H1 (cell line): ENCODE results near the gene UBE2K. TPM values are rescaled to one million over a fixed set of nuclear protein-coding genes. Genes with fewer than 3 reads are reported as not detected.

Source experiments
- CTCF ChIA-PET: fragments of 300-600 bp; sonication (Branson Sonifier 250); formaldehyde crosslinking; loops from one replicate; lab custom pipeline; 2021; ENCODE audit not compliant: partially characterized antibody; lab: Charles Lee
- POLR2A ChIA-PET: fragments of 300-600 bp; sonication (Branson Sonifier 250); formaldehyde crosslinking; loops from one replicate; lab custom pipeline; 2021; ENCODE audit warnings: inconsistent platforms; ENCODE audit not compliant: partially characterized antibody; lab: Charles Lee
- DNase-seq, 2 experiments: peaks; one replicate each; pipeline versions ENCODE4 v3.0.0 to v3.0.0-alpha.2; 2010 to 2022; ENCODE audit warnings: low spot score in 2 of 2, low read depth in 1 of 2, mixed read lengths in 1 of 2
- FAIRE-seq: peaks from 2 replicates; lab custom pipeline; 2011; peaks lifted over from hg19 to GRCh38; lab: Jason Lieb, UNC
- H2AFZ ChIP-seq: 2 replicates; pipeline ENCODE4 v1.8.1; 2012; ENCODE audit warnings: low read length, inconsistent platforms
- H2AK5ac ChIP-seq: 2 replicates; pipeline ENCODE4 v1.6.1; 2013; ENCODE audit warnings: low read depth, low read length
- H2BK120ac ChIP-seq: replicated peaks from 2 replicates; pipeline ENCODE3; 2013; ENCODE audit warnings: low read depth, low read length, inconsistent platforms
- H2BK12ac ChIP-seq: 2 replicates; pipeline ENCODE4 v1.6.1; 2013; ENCODE audit warnings: low read depth, low read length
- H2BK15ac ChIP-seq: 2 replicates; pipeline ENCODE4 v1.6.1; 2013; ENCODE audit warnings: low read length
- H2BK20ac ChIP-seq: 2 replicates; pipeline ENCODE4 v1.6.1; 2013; ENCODE audit warnings: low read length
- H2BK5ac ChIP-seq: 2 replicates; pipeline ENCODE4 v1.6.1; 2013; ENCODE audit warnings: low read depth, low read length
- H3K14ac ChIP-seq: 2 replicates; pipeline ENCODE4 v1.6.1; 2013; ENCODE audit warnings: inconsistent platforms; ENCODE audit not compliant: insufficient read length
- H3K18ac ChIP-seq: 2 replicates; pipeline ENCODE4 v1.6.1; 2013; ENCODE audit warnings: low read length; ENCODE audit errors: extremely low read depth
- H3K23ac ChIP-seq: 2 replicates; pipeline ENCODE4 v1.6.1; 2013; ENCODE audit warnings: inconsistent platforms; ENCODE audit not compliant: insufficient read length
- H3K23me2 ChIP-seq: 2 replicates; pipeline ENCODE4 v1.6.1; 2013; ENCODE audit warnings: low read depth, low read length
- H3K27ac ChIP-seq: 2 replicates; pipeline ENCODE4 v1.6.1; 2011; ENCODE audit warnings: low read depth, low read length, inconsistent platforms
- H3K27me3 ChIP-seq, 4 experiments: replicated peaks in 1 of 4; 1 replicate in 1 of 4; 2 replicates in 3 of 4; pipeline versions ENCODE4 v1.6.1 to v1.8.1; 2011 to 2013; ENCODE audit warnings: low read length in 3 of 4, mild to moderate bottlenecking in 3 of 4, inconsistent platforms in 2 of 4, mixed read lengths in 2 of 4, moderate library complexity in 1 of 4; ENCODE audit not compliant: control insufficient read depth in 3 of 4, insufficient read depth in 3 of 4; ENCODE audit errors: extremely low read depth in 1 of 4
- H3K36me3 ChIP-seq, 4 experiments: 2 replicates each; pipeline versions ENCODE4 v1.6.1 to v1.8.1; 2011 to 2013; ENCODE audit warnings: mild to moderate bottlenecking in 4 of 4, low read length in 3 of 4, moderate library complexity in 2 of 4, control low read depth in 1 of 4, inconsistent platforms in 1 of 4; ENCODE audit not compliant: insufficient read depth in 4 of 4, control insufficient read depth in 2 of 4
- H3K4ac ChIP-seq: replicated peaks from 2 replicates; pipeline ENCODE3; 2013; ENCODE audit warnings: low read length, low read depth, mixed read lengths, inconsistent platforms; ENCODE audit not compliant: insufficient read length
- H3K4me1 ChIP-seq, 4 experiments: replicated peaks in 1 of 4; 1 replicate in 1 of 4; 2 replicates in 3 of 4; pipeline versions ENCODE4 v1.6.1 to v1.8.1; 2011 to 2013; ENCODE audit warnings: low read length in 3 of 4, inconsistent platforms in 2 of 4, mixed read lengths in 1 of 4; ENCODE audit not compliant: insufficient read depth in 4 of 4, control insufficient read depth in 3 of 4
- H3K4me2 ChIP-seq, 2 experiments: 2 replicates each; pipeline versions ENCODE4 v1.6.1 to v1.8.1; 2011 to 2013; ENCODE audit warnings: low read depth in 2 of 2, low read length in 2 of 2, control low read depth in 1 of 2, inconsistent platforms in 1 of 2, mild to moderate bottlenecking in 1 of 2; ENCODE audit not compliant: insufficient read depth in 1 of 2
- H3K4me3 ChIP-seq, 4 experiments: fragments of 200-600, 300-600 bp in 1 of 4; sonication (generic), shearing (Covaris generic), sonication (Bioruptor Twin) in 1 of 4; 2 replicates each; pipeline versions ENCODE4 v1.5.1 to v1.8.1; 2011 to 2016; ENCODE audit warnings: low read length in 4 of 4, low read depth in 3 of 4, control low read depth in 2 of 4, inconsistent platforms in 2 of 4, mild to moderate bottlenecking in 2 of 4, mixed read lengths in 1 of 4, moderate library complexity in 1 of 4; ENCODE audit not compliant: insufficient read depth in 2 of 4; ENCODE audit errors: extremely low read depth in 1 of 4
- H3K56ac ChIP-seq: replicated peaks from 2 replicates; pipeline ENCODE3; 2013; ENCODE audit warnings: low read depth, mild to moderate bottlenecking, mixed read lengths, low read length, inconsistent platforms; ENCODE audit not compliant: insufficient read length
- H3K79me1 ChIP-seq: 2 replicates; pipeline ENCODE4 v1.6.1; 2013; ENCODE audit warnings: low read depth, low read length, control low read depth
- H3K79me2 ChIP-seq, 2 experiments: 2 replicates each; pipeline versions ENCODE4 v1.6.1 to v1.8.1; 2012 to 2013; ENCODE audit warnings: low read length in 2 of 2, mild to moderate bottlenecking in 2 of 2, inconsistent platforms in 1 of 2; ENCODE audit not compliant: insufficient read depth in 2 of 2, control insufficient read depth in 1 of 2
- H3K9ac ChIP-seq, 4 experiments: replicated peaks in 1 of 4; 1 replicate in 1 of 4; 2 replicates in 3 of 4; pipeline versions ENCODE4 v1.6.1 to v1.8.1; 2011 to 2013; ENCODE audit warnings: low read depth in 3 of 4, low read length in 3 of 4, control low read depth in 2 of 4, mild to moderate bottlenecking in 2 of 4, moderate library complexity in 2 of 4, inconsistent platforms in 1 of 4; ENCODE audit errors: extremely low read depth in 1 of 4
- H3K9me3 ChIP-seq, 2 experiments: 2 replicates each; pipeline versions ENCODE4 v1.6.1 to v1.8.1; 2012 to 2013; ENCODE audit warnings: mild to moderate bottlenecking in 2 of 2, moderate library complexity in 2 of 2, control low read depth in 1 of 2, inconsistent platforms in 1 of 2, low read depth in 1 of 2, low read length in 1 of 2, mixed read lengths in 1 of 2; ENCODE audit not compliant: insufficient read depth in 2 of 2
- H4K20me1 ChIP-seq, 2 experiments: replicated peaks in 1 of 2; 2 replicates each; pipeline versions ENCODE3 to v1.8.1; 2011 to 2013; ENCODE audit warnings: inconsistent platforms in 2 of 2, low read length in 2 of 2, mild to moderate bottlenecking in 1 of 2; ENCODE audit not compliant: insufficient read depth in 2 of 2, control insufficient read depth in 1 of 2
- H4K5ac ChIP-seq: 2 replicates; pipeline ENCODE4 v1.6.1; 2013; ENCODE audit warnings: low read length, low read depth, mixed read lengths, inconsistent platforms; ENCODE audit not compliant: insufficient read length
- H4K8ac ChIP-seq: 2 replicates; pipeline ENCODE4 v1.8.0; 2013; ENCODE audit warnings: mild to moderate bottlenecking, moderate library complexity, low read length, inconsistent platforms; ENCODE audit not compliant: insufficient read depth; ENCODE audit errors: extremely low read depth
- H4K91ac ChIP-seq: replicated peaks from 2 replicates; pipeline ENCODE3; 2013; ENCODE audit warnings: low read length, mixed read lengths, inconsistent platforms; ENCODE audit not compliant: insufficient read length
- BCL11A ChIP-seq, 2 experiments: IDR thresholded peaks; one replicate each; pipeline ENCODE4 v1.6.1; 2011; ENCODE audit warnings: low read depth in 2 of 2, low read length in 2 of 2, mild to moderate bottlenecking in 2 of 2
- CBX5 ChIP-seq: fragments of 300-800, 300-1000 bp; sonication (generic); IDR thresholded peaks from 2 replicates; pipeline ENCODE4 v1.7.1; 2016; ENCODE audit warnings: antibody characterized with exemption, low read length, low read depth
- CBX8 ChIP-seq: fragments of 300-800, 300-1000 bp; sonication (generic); IDR thresholded peaks from 2 replicates; pipeline ENCODE4 v1.7.1; 2016; ENCODE audit warnings: low read depth, low read length, borderline replicate concordance
- SIN3A ChIP-seq, 2 experiments: IDR thresholded peaks in 1 of 2; conservative IDR thresholded peaks in 1 of 2; 2 replicates each; pipeline ENCODE4 v1.6.1; 2011 to 2012; ENCODE audit warnings: low read length in 2 of 2, improper control_type of control experiment in 1 of 2, low read depth in 1 of 2, mild to moderate bottlenecking in 1 of 2
- SP2 ChIP-seq: IDR thresholded peaks from 2 replicates; pipeline ENCODE4 v1.6.1; 2012; ENCODE audit warnings: mild to moderate bottlenecking, low read length, inconsistent platforms
- SP4 ChIP-seq: IDR thresholded peaks from 2 replicates; pipeline ENCODE4 v1.6.1; 2012; ENCODE audit warnings: low read length, inconsistent platforms
- SUZ12 ChIP-seq: fragments of 200-600 bp; sonication (generic); IDR thresholded peaks from 2 replicates; pipeline ENCODE4 v1.6.1; 2012; ENCODE audit warnings: mild to moderate bottlenecking, inconsistent platforms, low read length, moderate library complexity, mixed read lengths
- USF2 ChIP-seq: IDR thresholded peaks from 2 replicates; pipeline ENCODE4 v1.6.1; 2011; ENCODE audit warnings: low read length, improper control_type of control experiment
- ZNF274 ChIP-seq: IDR thresholded peaks from 2 replicates; pipeline ENCODE4 v1.7.0; 2012; ENCODE audit warnings: low read length, borderline replicate concordance; ENCODE audit errors: extremely low read depth
- WGBS, 2 experiments: shearing (Covaris generic) in 1 of 2; methylation state at CpG; one replicate each; pipeline versions ENCODE4 v1.1.6 to v1.1.7; 2013 to 2015; ENCODE audit warnings: low lambda C conversion rate in 2 of 2, mixed read lengths in 2 of 2, inconsistent platforms in 1 of 2, low coverage in 1 of 2, missing lambda C conversion rate in 1 of 2; ENCODE audit not compliant: insufficient replicate concordance in 2 of 2, insufficient coverage in 1 of 2, insufficient read length in 1 of 2; ENCODE audit errors: extremely low coverage in 1 of 2, missing lambda C conversion rate in 1 of 2; 5-methylcytosine and 5-hydroxymethylcytosine counted together
- polyA plus RNA-seq, 7 experiments: library from polyadenylated mRNA; depleted of rRNA in 3 of 7; stranded (reverse) in 5 of 7; unstranded in 2 of 7; fragments of >200 nt in 5 of 7; fragments of 200-250 nt in 2 of 7; gene quantifications; 1 replicate in 5 of 7; 2 replicates in 1 of 7; 4 replicates in 1 of 7; pipeline versions ENCODE4 v1.2.1 to v1.2.3, GENCODE V29; 2011 to 2013; ENCODE audit warnings: missing spikeins in 2 of 7, mixed read lengths in 2 of 7
- total RNA-seq: library from RNA; stranded (reverse); fragmentation: NEBNext Ultra II Directional; extraction: Animal tissue kit (Norgen Biotek cat#: 25700); gene quantifications from 2 replicates; pipeline ENCODE4 v1.2.1, GENCODE V29; 2021

The UBE2K gene
- total and polyA plus RNA-seq, 2 of the 8 experiments (the other 6 are each of a cell fraction or from before 2014, with no cell fraction given): 53.6 to 174 TPM

- Histone ChIP-seq H2BK120ac (no peak overlapping the region), H4K91ac (no peak overlapping the region), H2AFZ (no peak overlapping the region), H3K4me3 (no peak overlapping the region), H2BK12ac (no peak overlapping the region), H3K23ac (no peak overlapping the region), H2BK5ac (no peak overlapping the region), H3K18ac (no peak overlapping the region), H3K4me2 (no peak overlapping the region), H3K4ac (no peak overlapping the region), H3K4me1 (no peaks in the 10 kb centered on the region), H2BK20ac (no peak overlapping the region), H3K79me2 (0 out of 4 replicates have a peak, but pooled peaks cover 0 to 3% of the 10 kb centered on the region in 2 experiments), H4K8ac (no peak overlapping the region), H3K27ac (no peak overlapping the region), H3K9me3 (no peaks in the 10 kb centered on the region), H3K56ac (no peak overlapping the region), H2BK15ac (no peak overlapping the region), H3K14ac (no peak overlapping the region), H4K5ac (no peak overlapping the region), H4K20me1 (peaks cover 2 to 7% of the 10 kb centered on the region in 2 experiments), H3K79me1 (no peaks in the 10 kb centered on the region), H3K9ac (no peak overlapping the region), H3K27me3 (no peaks in the 10 kb centered on the region), H3K23me2 (no peaks in the 10 kb centered on the region), H2AK5ac (no peak overlapping the region), H3K36me3 (peaks cover 7 to 66% (median 18%) of the 10 kb centered on the region in 4 experiments; a peak in 7 of 8 replicates)
- DNase-seq (no peak), FAIRE-seq (no peak)
- CTCF ChIA-PET: no interaction called here
- POLR2A ChIA-PET: no interaction called here
- WGBS, 2 experiments: 94% methylated on average over 4 of the region's 4 CpGs; no CpG with 5 or more reads in 1 of the 2 experiments
- no peak for TF ChIP-seq SP4
- TF ChIP-seq ZNF274: no peak
- TF ChIP-seq SP2: no peak
- TF ChIP-seq SIN3A (conservative IDR thresholded peaks at IDR 0.05 in 1 of 2, IDR thresholded peaks at IDR 0.05 in 1 of 2; ENCODE audit: low read depth in 1 of 2, low read length in 2 of 2): no peak
- no peak for TF ChIP-seq CBX5
- no peak for TF ChIP-seq USF2
- no peak for TF ChIP-seq SUZ12
- no peak for TF ChIP-seq BCL11A (IDR thresholded peaks at IDR 0.05; ENCODE audit: low read depth in 2 of 2, low read length in 2 of 2)
- TF ChIP-seq CBX8: no peak
Observed at GRCh38 chr4:39759569-39759968, 61.6 kb downstream of the UBE2K start.
